ENCODE measurements around the gene KRT8. TPM values are rescaled to one million over a fixed set of nuclear protein-coding genes. Genes with fewer than 3 reads are reported as not detected.
A peak's percentile ranks its signal among the peaks of the same experiment; 100 is the strongest.
"Not testable (repeated sequence)": the region's sequence is repeated elsewhere in the genome, so short reads cannot be mapped to it uniquely, and the experiment has no call there.

Gene KRT8
- 1,000 to 10,000 TPM; 1,334 to 4,222 (median 3,664) TPM for total RNA-seq
- long read RNA-seq, donor 1, transcript KRT8-215 (9 exons, 1,687 nt): major isoform, 6 of 4,356 reads
- long read RNA-seq, donor 1, partial matches to known transcripts: 4,249 of 4,356 reads
- long read RNA-seq, donor 1, other reads (novel, unspliced or antisense): 97 of 4,356 reads
- long read RNA-seq, donor 2, transcript KRT8-215 (9 exons, 1,687 nt): major isoform, 26 of 6,403 reads
- long read RNA-seq, donor 2, partial matches to known transcripts: 6,145 of 6,403 reads
- long read RNA-seq, donor 2, other reads (novel, unspliced or antisense): 224 of 6,403 reads

DNA sequence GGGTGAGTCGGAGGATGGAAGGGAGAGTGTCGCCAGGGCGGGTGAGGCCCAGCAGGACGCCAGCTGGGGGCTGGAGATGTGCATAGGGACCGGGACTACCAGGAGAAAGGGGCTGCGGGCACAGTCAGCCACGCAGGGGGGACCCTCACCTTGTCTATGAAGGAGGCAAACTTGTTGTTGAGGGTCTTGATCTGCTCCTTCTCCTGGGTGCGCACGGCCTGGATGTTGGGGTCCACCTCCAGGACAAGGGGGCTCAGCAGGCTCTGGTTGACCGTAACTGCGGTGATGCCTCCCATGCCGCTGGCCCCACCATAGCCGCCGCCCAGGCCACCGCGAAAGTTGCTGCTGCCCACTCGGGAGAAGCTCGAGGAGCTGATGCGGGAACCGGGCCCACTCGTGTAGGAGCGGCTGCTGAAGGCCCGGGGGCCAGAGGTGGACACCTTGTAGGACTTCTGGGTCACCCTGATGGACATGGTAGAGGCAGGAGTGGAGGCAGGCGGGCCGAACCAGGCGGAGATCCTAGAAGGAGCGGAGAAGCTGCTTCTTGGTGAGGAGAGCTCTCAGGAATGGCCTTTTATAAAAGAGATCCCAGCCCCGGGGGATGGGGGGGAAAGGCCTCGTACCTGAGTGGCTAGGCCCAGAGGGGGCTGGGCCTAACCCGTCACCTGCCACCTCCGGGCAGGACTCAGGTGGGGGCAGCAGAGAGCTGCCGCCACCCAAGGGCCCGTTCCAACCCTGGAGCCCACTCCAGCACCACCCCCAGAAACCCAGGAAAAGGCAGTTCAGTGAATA, at the start of gene KRT8:
KRT8 (minus strand) TSS at position 568 of the 792 bp plus-strand sequence; CDS start at position 473, 95 bp downstream.
- ATAC-seq (peak; percentile 75), DNase-seq (peak; percentile 91 to 97 (median 91))
- H3K4me3 ChIP-seq: peak within 1 kb of the TSS; percentile 81
- not testable (repeated sequence) for H3K36me3 ChIP-seq (ENCODE audit: low read depth); H3K9me3 ChIP-seq
- intact Hi-C loops (cut with DNase I, micrococcal nuclease): loop anchor here in 1 of 2 donors (5.0 kb wide), 1 partner anchor 68 kb away; no protein-coding TSS in a partner anchor
- peak; percentile 47 for TF ChIP-seq CTCF (IDR thresholded peaks at IDR 0.05)
- H3K4me1 ChIP-seq (ENCODE audit: low read depth): peaks cover 56% of the 10 kb centered on the region

DNA sequence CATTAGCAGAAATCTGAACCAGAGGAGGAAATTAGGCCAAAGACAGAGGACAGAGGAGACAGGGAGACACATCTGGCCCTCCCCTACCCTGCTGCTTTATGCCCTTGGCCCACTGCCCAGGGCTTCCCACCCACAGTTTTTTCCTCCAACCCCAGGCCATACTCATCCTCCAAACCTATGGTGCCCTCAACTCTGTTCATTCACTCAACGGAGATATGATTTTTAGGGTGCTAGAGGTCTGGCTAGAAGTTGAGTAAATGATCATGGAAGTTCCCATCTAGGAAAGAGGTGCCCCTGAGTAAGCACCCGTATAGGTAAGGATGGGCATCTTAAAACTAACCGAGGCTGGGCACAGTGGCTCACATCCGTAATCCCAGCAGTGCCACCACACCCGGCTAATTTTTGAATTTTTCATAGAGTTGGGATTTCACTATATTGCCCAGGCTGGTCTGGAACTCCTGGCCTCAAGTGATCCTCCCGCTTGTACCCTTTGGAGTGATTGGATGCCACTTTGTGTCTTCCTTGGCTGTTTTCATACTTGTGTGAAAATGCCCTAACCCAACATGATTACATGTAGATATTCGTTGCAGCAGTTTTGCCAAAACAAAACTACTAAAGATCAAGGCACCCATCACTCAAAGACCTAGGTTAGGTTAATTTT, 48.4 kb upstream of the KRT8 start:
- TF ChIP-seq CTCF (IDR thresholded peaks at IDR 0.05): no peak
- ATAC-seq (no peak), DNase-seq (no peak)
- Histone ChIP-seq H3K36me3 (ENCODE audit: low read depth) (no peaks in the 10 kb centered on the region), H3K4me3 (no peak overlapping the region), H3K4me1 (ENCODE audit: low read depth) (peaks cover 10% of the 10 kb centered on the region), H3K9me3 (no peaks in the 10 kb centered on the region)
- intact Hi-C loops (cut with DNase I, micrococcal nuclease): no loop called here

DNA sequence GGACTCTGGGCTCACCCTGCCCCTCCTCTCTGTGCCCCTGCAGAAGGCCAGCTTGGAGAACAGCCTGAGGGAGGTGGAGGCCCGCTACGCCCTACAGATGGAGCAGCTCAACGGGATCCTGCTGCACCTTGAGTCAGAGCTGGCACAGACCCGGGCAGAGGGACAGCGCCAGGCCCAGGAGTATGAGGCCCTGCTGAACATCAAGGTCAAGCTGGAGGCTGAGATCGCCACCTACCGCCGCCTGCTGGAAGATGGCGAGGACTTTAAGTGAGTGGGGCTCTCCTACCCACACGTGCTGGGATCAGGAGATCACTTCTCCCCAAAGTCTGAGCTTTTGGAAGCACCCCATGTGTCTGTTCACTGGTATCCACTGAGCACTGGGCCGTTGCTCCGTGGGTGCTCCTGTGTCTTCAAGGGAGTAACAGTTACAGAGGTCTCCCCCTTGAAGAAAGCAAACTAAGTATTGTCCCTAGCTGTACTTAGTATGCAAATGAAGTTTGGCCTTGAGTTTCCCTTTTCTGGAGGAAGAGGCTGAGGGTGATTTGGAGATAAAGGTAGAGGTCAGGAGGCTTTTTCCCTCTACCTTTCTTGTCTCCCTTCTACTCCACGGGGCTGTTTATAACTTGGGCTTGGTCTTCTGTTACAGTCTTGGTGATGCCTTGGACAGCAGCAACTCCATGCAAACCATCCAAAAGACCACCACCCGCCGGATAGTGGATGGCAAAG, 47.4 kb upstream of the KRT8 start:
- intact Hi-C loops (cut with DNase I, micrococcal nuclease): no loop called here
- no peak for ATAC-seq
- Histone ChIP-seq H3K9me3 (no peaks in the 10 kb centered on the region), H3K36me3 (ENCODE audit: low read depth) (no peaks in the 10 kb centered on the region), H3K4me3 (no peak overlapping the region), H3K4me1 (ENCODE audit: low read depth) (peaks cover 12% of the 10 kb centered on the region)
- no peak for TF ChIP-seq CTCF (IDR thresholded peaks at IDR 0.05)
- peak; percentile 75 to 78 (median 76) for DNase-seq

GRCh38 chr12:52951640-52952039, 46.8 kb upstream of the KRT8 start:
- Histone ChIP-seq H3K4me1 (ENCODE audit: low read depth) (peaks cover 12% of the 10 kb centered on the region), H3K4me3 (no peak overlapping the region), H3K36me3 (ENCODE audit: low read depth) (no peaks in the 10 kb centered on the region), H3K9me3 (no peaks in the 10 kb centered on the region)
- intact Hi-C loops (cut with DNase I, micrococcal nuclease): no loop called here
- ATAC-seq (no peak), DNase-seq (no peak)
- no peak for TF ChIP-seq CTCF (IDR thresholded peaks at IDR 0.05)

- TF ChIP-seq CTCF (IDR thresholded peaks at IDR 0.05): no peak
- ATAC-seq (no peak), DNase-seq (no peak)
- H3K9me3 ChIP-seq: no peaks in the 10 kb centered on the region
- no peaks in the 10 kb centered on the region for H3K36me3 ChIP-seq (ENCODE audit: low read depth)
- intact Hi-C loops (cut with DNase I, micrococcal nuclease): no loop called here
- no peak overlapping the region for H3K4me3 ChIP-seq
- peaks cover 12% of the 10 kb centered on the region for H3K4me1 ChIP-seq (ENCODE audit: low read depth)
Measured at GRCh38 chr12:52951126-52951525, 46.2 kb upstream of the KRT8 start.

All from mucosa of descending colon (tissue), 3 donors.